Measurements from ENCODE around the gene KIAA0319L.

The KIAA0319L gene

GRCh38 chr1:35408925-35409324 is 148.3 kb downstream of the KIAA0319L start:
- Histone ChIP-seq H3K4me3 (replicated peaks; ENCODE audit: low read depth, low read length) (no peak overlapping the region), H3K36me3 (ENCODE audit: control insufficient read depth, insufficient read depth, low read length) (peaks cover 3% of the 10 kb centered on the region)

DNA sequence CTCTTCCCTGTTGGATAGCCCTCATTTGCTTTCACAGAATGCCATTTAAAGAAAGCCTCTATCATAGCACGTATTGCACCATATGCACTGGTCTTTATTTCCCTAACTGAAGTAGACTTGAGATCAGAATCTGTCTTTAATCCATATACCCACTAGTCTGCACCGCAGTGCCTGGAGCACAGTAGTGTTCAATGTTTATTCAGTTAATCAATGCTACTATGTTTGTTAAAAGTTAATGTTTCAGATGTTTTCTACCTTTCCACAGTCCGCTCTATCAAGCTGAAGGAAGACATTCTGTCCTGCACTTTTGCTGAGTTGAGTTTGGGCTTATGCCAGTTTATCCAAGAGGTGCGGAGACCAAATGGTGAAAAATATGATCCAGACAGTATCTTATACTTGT is 149.5 kb downstream of the KIAA0319L start:
- no peak for TF ChIP-seq CTCF (IDR thresholded peaks at IDR 0.05; ENCODE audit: insufficient read depth, low read length, poor library complexity, severe bottlenecking)
- no peak overlapping the region for H3K4me3 ChIP-seq (replicated peaks; ENCODE audit: low read depth, low read length)
- peaks cover 3% of the 10 kb centered on the region for H3K36me3 ChIP-seq (ENCODE audit: control insufficient read depth, insufficient read depth, low read length)
- no peaks in the 10 kb centered on the region for H3K27me3 ChIP-seq (replicated peaks; ENCODE audit: control insufficient read depth, insufficient read depth, low read length)
- DNase-seq (ENCODE audit: extremely low read depth, insufficient read length) = no peak

More at GRCh38 chr1:35408925-35409324, 148.3 kb downstream of the KIAA0319L start:
- no peak for DNase-seq (ENCODE audit: extremely low read depth, insufficient read length)
- TF ChIP-seq CTCF (IDR thresholded peaks at IDR 0.05; ENCODE audit: insufficient read depth, low read length, poor library complexity, severe bottlenecking) = no peak
- H3K27me3 ChIP-seq (replicated peaks; ENCODE audit: control insufficient read depth, insufficient read depth, low read length) = no peaks in the 10 kb centered on the region

GRCh38 chr1:35406103-35406502 is 151.1 kb downstream of the KIAA0319L start:
- Histone ChIP-seq H3K27me3 (replicated peaks; ENCODE audit: control insufficient read depth, insufficient read depth, low read length) (no peaks in the 10 kb centered on the region), H3K36me3 (ENCODE audit: control insufficient read depth, insufficient read depth, low read length) (peaks cover 3% of the 10 kb centered on the region), H3K4me3 (replicated peaks; ENCODE audit: low read depth, low read length) (no peak overlapping the region)
- DNase-seq (ENCODE audit: extremely low read depth, insufficient read length) = no peak
- TF ChIP-seq CTCF (IDR thresholded peaks at IDR 0.05; ENCODE audit: insufficient read depth, low read length, poor library complexity, severe bottlenecking) = no peak

- no peak for TF ChIP-seq CTCF (IDR thresholded peaks at IDR 0.05; ENCODE audit: insufficient read depth, low read length, poor library complexity, severe bottlenecking)
- H3K4me3 ChIP-seq (replicated peaks; ENCODE audit: low read depth, low read length) = no peak overlapping the region
- DNase-seq (ENCODE audit: extremely low read depth, insufficient read length) = no peak
- H3K36me3 ChIP-seq (ENCODE audit: control insufficient read depth, insufficient read depth, low read length) = peaks cover 4% of the 10 kb centered on the region
- no peaks in the 10 kb centered on the region for H3K27me3 ChIP-seq (replicated peaks; ENCODE audit: control insufficient read depth, insufficient read depth, low read length)
Measured at GRCh38 chr1:35401049-35401448, 156.2 kb downstream of the KIAA0319L start.

DNA sequence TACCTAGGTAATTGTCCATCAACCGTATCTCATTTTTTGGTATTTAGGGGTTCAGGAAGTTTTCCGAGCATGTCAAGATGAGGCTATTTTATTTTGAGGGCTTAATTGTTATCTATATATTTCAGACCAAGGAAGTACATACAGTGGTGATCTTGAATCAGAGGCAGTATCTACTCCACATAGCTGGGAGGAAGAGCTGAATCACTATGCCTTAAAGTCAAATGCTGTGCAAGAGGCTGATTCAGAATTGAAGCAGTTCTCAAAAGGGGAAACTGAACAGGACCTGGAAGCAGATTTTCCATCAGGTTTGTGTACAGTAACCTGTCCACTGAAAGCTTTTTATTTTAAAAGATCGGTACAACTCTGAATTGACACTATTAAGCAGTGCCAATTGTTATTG is 158.5 kb downstream of the KIAA0319L start:
- no peaks in the 10 kb centered on the region for H3K27me3 ChIP-seq (replicated peaks; ENCODE audit: control insufficient read depth, insufficient read depth, low read length)
- no peak for DNase-seq (ENCODE audit: extremely low read depth, insufficient read length)
- no peak overlapping the region for H3K4me3 ChIP-seq (replicated peaks; ENCODE audit: low read depth, low read length)
- H3K36me3 ChIP-seq (ENCODE audit: control insufficient read depth, insufficient read depth, low read length) = peaks cover 5% of the 10 kb centered on the region
- TF ChIP-seq CTCF (IDR thresholded peaks at IDR 0.05; ENCODE audit: insufficient read depth, low read length, poor library complexity, severe bottlenecking) = no peak

GRCh38 chr1:35394386-35394785 is 162.8 kb downstream of the KIAA0319L start:
- H3K4me3 ChIP-seq (replicated peaks; ENCODE audit: low read depth, low read length) = no peak overlapping the region
- peaks cover 5% of the 10 kb centered on the region for H3K36me3 ChIP-seq (ENCODE audit: control insufficient read depth, insufficient read depth, low read length)
- no peak for TF ChIP-seq CTCF (IDR thresholded peaks at IDR 0.05; ENCODE audit: insufficient read depth, low read length, poor library complexity, severe bottlenecking)
- DNase-seq (ENCODE audit: extremely low read depth, insufficient read length) = no peak
- H3K27me3 ChIP-seq (replicated peaks; ENCODE audit: control insufficient read depth, insufficient read depth, low read length) = no peaks in the 10 kb centered on the region

All from GM06990 (cell line).